HS-27A (cell line): Measurements from ENCODE around the gene ZKSCAN8.
"Not testable (repeated sequence)": the region's sequence is repeated elsewhere in the genome, so short reads cannot be mapped to it uniquely, and the experiment has no call there.

Experiments
- DNase-seq: peaks from one replicate; pipeline ENCODE4 v3.0.0-alpha.2; 2012; ENCODE audit warnings: low read depth, missing footprints

Gene ZKSCAN8

GRCh38 chr6:28141500-28142329 lies at the start of gene ZKSCAN8:
Gene ZKSCAN8 (plus strand): TSS chr6:28141883. CDS start chr6:28148408, 6,525 bp downstream.
- no peak for DNase-seq

- DNase-seq, result not testable (repeated sequence)
These were observed 39.5 kb upstream of the ZKSCAN8 start for GRCh38 chr6:28102222-28102621.

- not testable (repeated sequence) for DNase-seq
These were observed 39.0 kb upstream of the ZKSCAN8 start for GRCh38 chr6:28102699-28103098.

GRCh38 chr6:28104392-28105244 lies 37.1 kb upstream of the ZKSCAN8 start:
- peak; percentile 36 for DNase-seq

GRCh38 chr6:28105245-28105639 lies 36.4 kb upstream of the ZKSCAN8 start:
- DNase-seq, result no peak

- no peak for DNase-seq
These were observed 34.2 kb upstream of the ZKSCAN8 start for GRCh38 chr6:28107506-28107905.

- DNase-seq, result no peak
These were observed 29.7 kb upstream of the ZKSCAN8 start for GRCh38 chr6:28111964-28112363.

GRCh38 chr6:28115799-28116198 lies 25.9 kb upstream of the ZKSCAN8 start:
- no peak for DNase-seq

- no peak for DNase-seq
These were observed 24.2 kb upstream of the ZKSCAN8 start for GRCh38 chr6:28117386-28118050.

GRCh38 chr6:28118217-28118616 lies 23.5 kb upstream of the ZKSCAN8 start:
- DNase-seq, result no peak

- DNase-seq, result no peak
These were observed 19.8 kb upstream of the ZKSCAN8 start for GRCh38 chr6:28121876-28122275.

- DNase-seq, result not testable (repeated sequence)
These were observed 19.4 kb upstream of the ZKSCAN8 start for GRCh38 chr6:28122283-28122682.

GRCh38 chr6:28124350-28124970 lies 17.2 kb upstream of the ZKSCAN8 start, which contains the start of gene ZSCAN16:
Gene ZSCAN16 (plus strand): TSS chr6:28124609. CDS start chr6:28125444, 835 bp downstream.
- DNase-seq, result no peak

GRCh38 chr6:28124971-28125353 lies 16.7 kb upstream of the ZKSCAN8 start:
- no peak for DNase-seq

GRCh38 chr6:28125401-28125800 lies 16.3 kb upstream of the ZKSCAN8 start:
- no peak for DNase-seq

GRCh38 chr6:28134015-28134414 lies 7.7 kb upstream of the ZKSCAN8 start:
- DNase-seq, result no peak

- no peak for DNase-seq
These were observed 7.0 kb upstream of the ZKSCAN8 start for GRCh38 chr6:28134716-28135115.

GRCh38 chr6:28135393-28135792 lies 6.3 kb upstream of the ZKSCAN8 start:
- no peak for DNase-seq

- peak; percentile 94 for DNase-seq
These were observed 4.8 kb upstream of the ZKSCAN8 start for GRCh38 chr6:28136585-28137504.

GRCh38 chr6:28137505-28137981 lies 4.1 kb upstream of the ZKSCAN8 start:
- DNase-seq, result no peak
